HEK293T (cell line): ENCODE results near the gene RFXAP.

Experiments used
- CTCF ChIA-PET: fragments of 350-600 bp; formaldehyde crosslinking; extraction: SDS; loops from one replicate; lab custom pipeline; 2021; ENCODE audit warnings: antibody characterized with exemption, inconsistent platforms; lab: Yijun Ruan, JAX
- POLR2A ChIA-PET: fragments of 350-600 bp; formaldehyde crosslinking; extraction: SDS; loops from one replicate; lab custom pipeline; 2020; ENCODE audit warnings: antibody characterized with exemption, inconsistent platforms; lab: Yijun Ruan, JAX
- DNase-seq: peaks from one replicate; pipeline ENCODE4 v3.0.0; 2012; ENCODE audit warnings: mixed read lengths; ENCODE audit errors: extremely low spot score
- ARNT ChIP-seq: fragments of 450-650 bp; IDR thresholded peaks from 2 replicates; pipeline ENCODE4 v1.6.1; 2017; ENCODE audit warnings: mild to moderate bottlenecking
- BHLHE40 ChIP-seq: fragments of 450-650 bp; IDR thresholded peaks from 2 replicates; pipeline ENCODE4 v1.6.1; 2016; ENCODE audit warnings: mild to moderate bottlenecking, moderate library complexity, borderline replicate concordance
- CTBP1 ChIP-seq: fragments of 450-650 bp; IDR thresholded peaks from 2 replicates; pipeline ENCODE4 v1.6.1; 2016; ENCODE audit warnings: borderline replicate concordance
- ELF4 ChIP-seq: fragments of 450-650 bp; IDR thresholded peaks from 2 replicates; pipeline ENCODE4 v1.6.1; 2017; ENCODE audit warnings: antibody characterized with exemption
- FOXA1 ChIP-seq: fragments of 450-650 bp; IDR thresholded peaks from 2 replicates; pipeline ENCODE4 v1.6.1; 2016; ENCODE audit warnings: mild to moderate bottlenecking
- FOXK2 ChIP-seq: fragments of 450-650 bp; IDR thresholded peaks from 2 replicates; pipeline ENCODE4 v1.6.1; 2016; ENCODE audit warnings: mild to moderate bottlenecking
- FOXM1 ChIP-seq: fragments of 450-650 bp; IDR thresholded peaks from 2 replicates; pipeline ENCODE4 v1.6.1; 2017; ENCODE audit warnings: mild to moderate bottlenecking, borderline replicate concordance
- HDGF ChIP-seq: fragments of 450-650 bp; IDR thresholded peaks from 2 replicates; pipeline ENCODE4 v1.6.1; 2017; ENCODE audit warnings: antibody characterized with exemption, borderline replicate concordance
- L3MBTL2 ChIP-seq: fragments of 450-650 bp; conservative IDR thresholded peaks from 2 replicates; pipeline ENCODE4 v1.6.1; 2016; ENCODE audit warnings: mild to moderate bottlenecking
- LEF1 ChIP-seq: fragments of 450-650 bp; IDR thresholded peaks from 2 replicates; pipeline ENCODE4 v1.6.1; 2017; ENCODE audit warnings: mild to moderate bottlenecking, borderline replicate concordance
- NFRKB ChIP-seq: fragments of 450-650 bp; IDR thresholded peaks from 2 replicates; pipeline ENCODE4 v1.6.1; 2016; ENCODE audit warnings: mild to moderate bottlenecking, moderate library complexity
- PKNOX1 ChIP-seq: fragments of 450-650 bp; IDR thresholded peaks from 2 replicates; pipeline ENCODE4 v1.6.1; 2016
- SP1 ChIP-seq: fragments of 450-650 bp; IDR thresholded peaks from 2 replicates; pipeline ENCODE4 v1.6.1; 2017
- SUZ12 ChIP-seq: fragments of 450-650 bp; IDR thresholded peaks from 2 replicates; pipeline ENCODE4 v1.6.1; 2016; ENCODE audit warnings: mild to moderate bottlenecking
- TARDBP ChIP-seq: fragments of 450-650 bp; IDR thresholded peaks from 2 replicates; pipeline ENCODE4 v1.6.1; 2016
- ZNF384 ChIP-seq: fragments of 450-650 bp; IDR thresholded peaks from 2 replicates; pipeline ENCODE4 v1.6.1; 2016

Gene RFXAP

GRCh38 chr13:36840718-36841250, 21.8 kb downstream of the RFXAP start:
- DNase-seq: no peak
- ChIA-PET POLR2A (no interaction called here), CTCF (no interaction called here)
- TF ChIP-seq BHLHE40: no peak
- no peak for TF ChIP-seq PKNOX1
- TF ChIP-seq ZNF384: 0 out of 2 replicates have a peak, but pooled peaks have one; percentile 23

- no peak for DNase-seq
- ChIA-PET CTCF (interaction anchor here (0.6 kb wide), 1 partner anchor 557 kb away, joined by 3 read pairs; no protein-coding TSS in a partner anchor), POLR2A (no interaction called here)
- no peak for TF ChIP-seq FOXK2
- no peak for TF ChIP-seq HDGF
- no peak for TF ChIP-seq FOXA1
- TF ChIP-seq ARNT: no peak
- TF ChIP-seq PKNOX1: no peak
- TF ChIP-seq L3MBTL2: no peak
- no peak for TF ChIP-seq BHLHE40
- TF ChIP-seq ELF4: no peak
- no peak for TF ChIP-seq CTBP1
- TF ChIP-seq SP1: no peak
- TF ChIP-seq SUZ12: no peak
- no peak for TF ChIP-seq FOXM1
Measured at GRCh38 chr13:36841391-36841790, 22.4 kb downstream of the RFXAP start.

- TF ChIP-seq SP1 (no peak), BHLHE40 (no peak), SUZ12 (no peak), LEF1 (no peak), ARNT (no peak), FOXA1 (no peak), PKNOX1 (no peak), TARDBP (no peak), FOXM1 (no peak), L3MBTL2 (no peak), CTBP1 (no peak), FOXK2 (no peak), ELF4 (no peak), ZNF384 (no peak), HDGF (no peak), NFRKB (no peak)
- ChIA-PET CTCF (no interaction called here), POLR2A (interaction anchor here (1.0 kb wide), 1 partner anchor 153 kb away, joined by 3 read pairs; no protein-coding TSS in a partner anchor)
- DNase-seq: no peak
Measured at GRCh38 chr13:36847606-36848005, 28.6 kb downstream of the RFXAP start.

- ChIA-PET CTCF (interaction anchor here (0.9 to 1.6 kb wide), 2 partner anchors 133 to 134 kb away, joined by 4 to 8 read pairs; no protein-coding TSS in a partner anchor), POLR2A (interaction anchor here (1.0 kb wide), 1 partner anchor 152 kb away, joined by 3 read pairs; no protein-coding TSS in a partner anchor)
- no peak for DNase-seq
- no peak for TF ChIP-seq ZNF384
- TF ChIP-seq FOXM1: no peak
- no peak for TF ChIP-seq L3MBTL2
- TF ChIP-seq PKNOX1: no peak
- no peak for TF ChIP-seq HDGF
- no peak for TF ChIP-seq BHLHE40
- TF ChIP-seq ELF4: no peak
- no peak for TF ChIP-seq FOXA1
- no peak for TF ChIP-seq SUZ12
- no peak for TF ChIP-seq SP1
- TF ChIP-seq ARNT: no peak
- TF ChIP-seq TARDBP: no peak
- no peak for TF ChIP-seq CTBP1
- TF ChIP-seq NFRKB: no peak
- TF ChIP-seq FOXK2: no peak
- TF ChIP-seq LEF1: no peak
Measured at GRCh38 chr13:36848199-36848982, 29.4 kb downstream of the RFXAP start.

GRCh38 chr13:36850790-36851438, 31.9 kb downstream of the RFXAP start:
- ChIA-PET CTCF (interaction anchor here (1.9 kb wide), 1 partner anchor 130 kb away, joined by 8 read pairs; no protein-coding TSS in a partner anchor), POLR2A (interaction anchor here (0.8 kb wide), 1 partner anchor 149 kb away, joined by 5 read pairs; no protein-coding TSS in a partner anchor)

More at GRCh38 chr13:36850790-36851438, 31.9 kb downstream of the RFXAP start:
- TF ChIP-seq BHLHE40 (no peak), PKNOX1 (no peak), CTBP1 (no peak), TARDBP (no peak), FOXA1 (no peak), NFRKB (no peak), ZNF384 (no peak), LEF1 (no peak), HDGF (no peak), SUZ12 (no peak), ELF4 (no peak), ARNT (no peak), L3MBTL2 (no peak), FOXM1 (no peak), FOXK2 (no peak), SP1 (no peak)
- DNase-seq: peak; percentile 23
